ENCODE results near the gene CST5. TPM values are rescaled to one million over a fixed set of nuclear protein-coding genes. Genes with fewer than 3 reads are reported as not detected.

CST5 gene
- total and polyA plus RNA-seq, 7 donors: not detected

GRCh38 chr20:23877524-23877923, 2.0 kb downstream of the CST5 start:
- WGBS, 3 donors: 83 to 85% (median 84%) methylated on average over 6 of the region's 6 CpGs
- no peak for TF ChIP-seq CTCF (IDR thresholded peaks at IDR 0.05)
- intact Hi-C loops (cut with DNase I): no loop called here
- Histone ChIP-seq H3K27ac (no peak overlapping the region), H3K4me1 (no peaks in the 10 kb centered on the region), H3K9me3 (no peaks in the 10 kb centered on the region), H3K27me3 (ENCODE audit: insufficient read depth in 3 of 3, low read length in 2 of 3) (no peaks in the 10 kb centered on the region), H3K36me3 (ENCODE audit: insufficient read depth in 1 of 2, low read depth in 1 of 2) (no peaks in the 10 kb centered on the region), H3K4me3 (no peak overlapping the region)
- ATAC-seq (no peak), DNase-seq (no peak)

- H3K4me3 ChIP-seq: no peak overlapping the region
- no peak for TF ChIP-seq CTCF (IDR thresholded peaks at IDR 0.05)
- DNase-seq (no peak), ATAC-seq (no peak)
- H3K9me3 ChIP-seq: no peaks in the 10 kb centered on the region
- H3K36me3 ChIP-seq (ENCODE audit: insufficient read depth in 1 of 2, low read depth in 1 of 2): no peaks in the 10 kb centered on the region
- intact Hi-C loops (cut with DNase I): no loop called here
- 66 to 77% (median 74%) methylated on average over 6 of the region's 6 CpGs for WGBS, 3 donors
- H3K4me1 ChIP-seq: no peaks in the 10 kb centered on the region
- H3K27ac ChIP-seq: no peak overlapping the region
- peaks cover 0 to 5% (median under 1%) of the 10 kb centered on the region in 3 donors for H3K27me3 ChIP-seq (ENCODE audit: insufficient read depth in 3 of 3, low read length in 2 of 3)
These were observed 3.8 kb downstream of the CST5 start for GRCh38 chr20:23875606-23876237.

- Histone ChIP-seq H3K4me1 (no peaks in the 10 kb centered on the region), H3K27me3 (ENCODE audit: insufficient read depth in 3 of 3, low read length in 2 of 3) (peaks cover 0 to 5% (median 2%) of the 10 kb centered on the region in 3 donors)
- no peak for TF ChIP-seq CTCF (IDR thresholded peaks at IDR 0.05)
These were observed 4.8 kb downstream of the CST5 start for GRCh38 chr20:23874747-23875146.

GRCh38 chr20:23873370-23874015, 6.1 kb downstream of the CST5 start:
- Histone ChIP-seq H3K4me3 (no peak overlapping the region), H3K27me3 (ENCODE audit: insufficient read depth in 3 of 3, low read length in 2 of 3) (peaks cover 0 to 10% (median 5%) of the 10 kb centered on the region in 3 donors), H3K9me3 (no peaks in the 10 kb centered on the region), H3K27ac (no peak overlapping the region), H3K36me3 (ENCODE audit: insufficient read depth in 1 of 2, low read depth in 1 of 2) (no peaks in the 10 kb centered on the region), H3K4me1 (no peaks in the 10 kb centered on the region)
- no peak for TF ChIP-seq CTCF (IDR thresholded peaks at IDR 0.05)
- intact Hi-C loops (cut with DNase I): no loop called here
- no peak for ATAC-seq
- 53 to 59% (median 55%) methylated on average over 3 of the region's 3 CpGs for WGBS, 3 donors
- no peak for DNase-seq

More at GRCh38 chr20:23874747-23875146, 4.8 kb downstream of the CST5 start:
- Histone ChIP-seq H3K4me3 (no peak overlapping the region), H3K36me3 (ENCODE audit: insufficient read depth in 1 of 2, low read depth in 1 of 2) (no peaks in the 10 kb centered on the region), H3K27ac (no peak overlapping the region), H3K9me3 (no peaks in the 10 kb centered on the region)
- ATAC-seq (no peak), DNase-seq (no peak)
- WGBS, 3 donors: 43 to 58% (median 52%) methylated on average over 5 of the region's 5 CpGs
- intact Hi-C loops (cut with DNase I): no loop called here

Data from psoas muscle (tissue), 8 donors.